ENCODE measurements around the gene FAM13C. TPM values are rescaled to one million over a fixed set of nuclear protein-coding genes. Genes with fewer than 3 reads are reported as not detected.
"Not testable (repeated sequence)": the region's sequence is repeated elsewhere in the genome, so short reads cannot be mapped to it uniquely, and the experiment has no call there.

The FAM13C gene
- polyA plus RNA-seq, 1 of the 3 experiments (the other 2 are of a cell fraction), result 7.6 TPM

DNA sequence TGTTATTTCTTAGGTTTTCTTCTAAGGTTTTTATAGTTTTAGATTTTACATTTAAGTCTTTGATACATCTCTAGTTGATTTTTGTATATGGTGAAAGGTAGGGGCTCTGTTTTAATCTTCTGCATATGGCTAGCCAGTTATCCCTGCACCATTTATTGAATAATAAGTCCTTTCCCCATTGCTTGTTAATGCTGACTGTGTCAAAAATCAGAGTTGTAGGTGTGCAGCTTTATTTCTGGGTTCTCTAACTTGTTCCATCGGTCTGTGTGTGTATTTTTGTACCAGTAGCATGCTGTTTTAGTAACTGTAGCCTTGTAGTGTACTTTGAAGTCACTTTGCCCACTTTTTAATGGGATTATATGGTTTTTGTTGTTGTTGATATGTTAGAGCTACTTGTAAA, 37.9 kb upstream of the FAM13C start:
- Histone ChIP-seq H3K36me3 (replicated peaks in 1 of 2; ENCODE audit: control insufficient read depth in 1 of 2, insufficient read depth in 2 of 2, low read length in 1 of 2) (peaks cover 0 to 3% of the 10 kb centered on the region in 2 experiments), H4K20me1 (ENCODE audit: insufficient read depth) (no peaks in the 10 kb centered on the region), H3K79me2 (ENCODE audit: insufficient read depth) (no peaks in the 10 kb centered on the region), H3K4me1 (ENCODE audit: control insufficient read depth in 1 of 2, insufficient read depth in 2 of 2, low read depth in 1 of 2, low read length in 1 of 2) (no peaks in the 10 kb centered on the region), H3K9me2 (no peaks in the 10 kb centered on the region), H3K9ac (no peak overlapping the region), H3K27me3 (ENCODE audit: insufficient read depth) (no peaks in the 10 kb centered on the region), H3K4me3 (ENCODE audit: low read depth in 2 of 2, low read length in 1 of 2) (no peak overlapping the region), H3K4me2 (no peak overlapping the region), H3K9me3 (peaks cover 15% of the 10 kb centered on the region), H3F3A (replicated peaks; ENCODE audit: insufficient read depth) (peaks cover 2% of the 10 kb centered on the region), H3K27ac (ENCODE audit: low read depth in 2 of 2, low read length in 1 of 2) (no peak overlapping the region), H2AFZ (ENCODE audit: low read depth) (no peak overlapping the region)
- DNase-seq, result no peak
- CTCF ChIA-PET, result no interaction called here
- POLR2A ChIA-PET, result no interaction called here
- TF ChIP-seq MEF2A (IDR thresholded peaks at IDR 0.05; ENCODE audit: borderline replicate concordance, low read depth), result no peak
- TF ChIP-seq EZH2phosphoT487 (IDR thresholded peaks at IDR 0.05; ENCODE audit: borderline replicate concordance, low read depth), result no peak
- TF ChIP-seq FOSL2 (IDR thresholded peaks at IDR 0.05; ENCODE audit: borderline replicate concordance, low read depth), result no peak
- TF ChIP-seq FOXJ3 (CRISPR knock-in tag; IDR thresholded peaks at IDR 0.05), result no peak
- TF ChIP-seq MAX (IDR thresholded peaks at IDR 0.05; ENCODE audit: low read depth), result no peak
- no peak for TF ChIP-seq SMC3 (IDR thresholded peaks at IDR 0.05; ENCODE audit: low read depth, low read length)
- TF ChIP-seq ELF1 (IDR thresholded peaks at IDR 0.05), result no peak
- WGBS (ENCODE audit: low lambda C conversion rate), result 4% methylated on average over 1 of the region's 1 CpG

DNA sequence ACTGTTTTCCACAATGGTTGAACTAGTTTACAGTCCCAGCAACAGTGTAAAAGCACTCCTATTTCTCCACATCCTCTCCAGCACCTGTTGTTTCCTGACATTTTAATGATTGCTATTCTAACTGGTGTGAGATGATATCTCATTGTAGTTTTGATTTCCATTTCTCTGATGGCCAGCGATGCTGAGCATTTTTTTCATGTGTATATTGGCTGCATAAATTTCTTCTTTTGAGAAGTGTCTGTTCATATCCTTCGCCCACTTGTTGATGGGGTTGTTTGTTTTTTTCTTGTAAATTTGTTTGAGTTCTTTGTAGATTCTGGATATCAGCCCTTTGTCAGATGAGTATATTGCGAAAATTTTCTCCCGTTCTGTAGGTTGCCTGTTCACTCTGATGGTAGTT, 37.0 kb upstream of the FAM13C start:
- H4K20me1 ChIP-seq (ENCODE audit: insufficient read depth); H3K9ac ChIP-seq; DNase-seq; POLR2A ChIA-PET; H3K36me3 ChIP-seq (replicated peaks in 1 of 2; ENCODE audit: control insufficient read depth in 1 of 2, insufficient read depth in 2 of 2, low read length in 1 of 2); H3K79me2 ChIP-seq (ENCODE audit: insufficient read depth); H2AFZ ChIP-seq (ENCODE audit: low read depth); H3K9me2 ChIP-seq; H3K4me3 ChIP-seq (ENCODE audit: low read depth in 2 of 2, low read length in 1 of 2); H3K4me1 ChIP-seq (ENCODE audit: control insufficient read depth in 1 of 2, insufficient read depth in 2 of 2, low read depth in 1 of 2, low read length in 1 of 2); H3K27ac ChIP-seq (ENCODE audit: low read depth in 2 of 2, low read length in 1 of 2); CTCF ChIA-PET; H3K4me2 ChIP-seq; H3F3A ChIP-seq (replicated peaks; ENCODE audit: insufficient read depth); H3K27me3 ChIP-seq (ENCODE audit: insufficient read depth): not testable (repeated sequence)
- peaks cover 11% of the 10 kb centered on the region; the same call in 1 of the 2 replicates for H3K9me3 ChIP-seq
- WGBS (ENCODE audit: low lambda C conversion rate), result 82% methylated on average over 4 of the region's 4 CpGs

DNA sequence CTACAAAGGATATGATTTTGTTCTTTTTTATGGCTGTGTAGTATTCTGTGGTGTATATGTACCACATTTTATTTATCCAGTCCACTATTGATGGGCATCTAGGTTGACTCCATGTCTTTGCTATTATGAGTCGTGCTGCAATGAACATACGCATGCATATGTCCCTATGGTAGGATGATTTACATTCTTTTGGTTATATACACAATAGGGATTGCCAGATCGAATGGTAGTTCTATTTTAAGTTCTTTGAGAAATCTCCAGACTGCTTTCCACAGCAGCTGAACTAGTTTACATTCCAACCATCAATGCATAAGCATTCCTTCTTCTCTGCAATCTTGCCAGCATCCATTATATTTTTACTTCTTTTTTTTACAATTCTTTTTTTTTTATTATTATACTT, 35.6 kb upstream of the FAM13C start:
- H3K4me3 ChIP-seq (ENCODE audit: low read depth in 2 of 2, low read length in 1 of 2), result no peak overlapping the region
- H3K36me3 ChIP-seq (replicated peaks in 1 of 2; ENCODE audit: control insufficient read depth in 1 of 2, insufficient read depth in 2 of 2, low read length in 1 of 2), result peaks cover 0 to 3% of the 10 kb centered on the region in 2 experiments
- H3K4me1 ChIP-seq (ENCODE audit: control insufficient read depth in 1 of 2, insufficient read depth in 2 of 2, low read depth in 1 of 2, low read length in 1 of 2), result peaks cover 0 to 6% of the 10 kb centered on the region in 2 experiments; a peak in 2 of 4 replicates
- no peaks in the 10 kb centered on the region for H3K79me2 ChIP-seq (ENCODE audit: insufficient read depth)
- no peak overlapping the region for H2AFZ ChIP-seq (ENCODE audit: low read depth)
- TF ChIP-seq CHD2 (IDR thresholded peaks at IDR 0.05; ENCODE audit: low read length, partially characterized antibody) (no peak), ELF1 (IDR thresholded peaks at IDR 0.05) (no peak)
- DNase-seq, result no peak
- CTCF ChIA-PET, result no interaction called here
- no peaks in the 10 kb centered on the region for H3K9me2 ChIP-seq
- H3K4me2 ChIP-seq, result no peak overlapping the region
- 86% methylated on average over 3 of the region's 3 CpGs for WGBS (ENCODE audit: low lambda C conversion rate)
- POLR2A ChIA-PET, result no interaction called here
- H4K20me1 ChIP-seq (ENCODE audit: insufficient read depth), result no peaks in the 10 kb centered on the region
- H3K27me3 ChIP-seq (ENCODE audit: insufficient read depth), result no peaks in the 10 kb centered on the region
- no peak overlapping the region for H3K9ac ChIP-seq
- peaks cover 10% of the 10 kb centered on the region; the same call in 1 of the 2 replicates for H3K9me3 ChIP-seq
- no peaks in the 10 kb centered on the region for H3F3A ChIP-seq (replicated peaks; ENCODE audit: insufficient read depth)
- H3K27ac ChIP-seq (ENCODE audit: low read depth in 2 of 2, low read length in 1 of 2), result no peak overlapping the region
